ENCODE results near the gene C16orf92.

C16orf92 gene

GRCh38 chr16:30054451-30054850, 31.5 kb downstream of the C16orf92 start:
- no peaks in the 10 kb centered on the region for H3K27me3 ChIP-seq (ENCODE audit: insufficient read depth, low read length, poor library complexity, severe bottlenecking)
- peak overlapping the region; percentile 63; the same call in 1 of the 2 replicates for H2AFZ ChIP-seq (ENCODE audit: low read length)
- H3K9me3 ChIP-seq (ENCODE audit: insufficient read depth, low read depth, low read length) = no peaks in the 10 kb centered on the region
- no peaks in the 10 kb centered on the region for H3K36me3 ChIP-seq (ENCODE audit: insufficient read depth, low read length)
- TF ChIP-seq CTCF (conservative IDR thresholded peaks at IDR 0.05; ENCODE audit: low read length) (no peak), EZH2phosphoT487 (IDR thresholded peaks at IDR 0.05; ENCODE audit: borderline replicate concordance) (no peak)
- peaks cover 20% of the 10 kb centered on the region for H3K4me1 ChIP-seq (ENCODE audit: insufficient read depth, low read length, poor library complexity, severe bottlenecking)
- H3K9ac ChIP-seq (ENCODE audit: low read depth, low read length, poor library complexity, severe bottlenecking) = peak overlapping the region; percentile 9
- H3F3A ChIP-seq (ENCODE audit: low read depth) = no peaks in the 10 kb centered on the region
- H3K9me2 ChIP-seq (replicated peaks; ENCODE audit: low read depth, low read length) = no peaks in the 10 kb centered on the region
- no peaks in the 10 kb centered on the region for H4K20me1 ChIP-seq (ENCODE audit: insufficient read depth, low read length, poor library complexity, severe bottlenecking)
- H3K79me2 ChIP-seq (ENCODE audit: insufficient read depth, low read length) = peaks cover 19% of the 10 kb centered on the region
- peak overlapping the region; percentile 53 for H3K4me3 ChIP-seq (ENCODE audit: low read length, poor library complexity, severe bottlenecking)
- H3K4me2 ChIP-seq (ENCODE audit: low read depth, low read length, poor library complexity, severe bottlenecking) = peak overlapping the region; percentile 68

GRCh38 chr16:30054959-30055553, 32.1 kb downstream of the C16orf92 start:
- Histone ChIP-seq H3K9me3 (ENCODE audit: insufficient read depth, low read depth, low read length) (no peaks in the 10 kb centered on the region), H3K79me2 (ENCODE audit: insufficient read depth, low read length) (peaks cover 19% of the 10 kb centered on the region), H3K9me2 (replicated peaks; ENCODE audit: low read depth, low read length) (no peaks in the 10 kb centered on the region), H3K4me3 (ENCODE audit: low read length, poor library complexity, severe bottlenecking) (peak overlapping the region; percentile 53), H4K20me1 (ENCODE audit: insufficient read depth, low read length, poor library complexity, severe bottlenecking) (no peaks in the 10 kb centered on the region), H3F3A (ENCODE audit: low read depth) (no peaks in the 10 kb centered on the region), H3K4me2 (ENCODE audit: low read depth, low read length, poor library complexity, severe bottlenecking) (peak overlapping the region; percentile 68), H3K9ac (ENCODE audit: low read depth, low read length, poor library complexity, severe bottlenecking) (peak overlapping the region; percentile 53), H3K4me1 (ENCODE audit: insufficient read depth, low read length, poor library complexity, severe bottlenecking) (peaks cover 20% of the 10 kb centered on the region), H3K36me3 (ENCODE audit: insufficient read depth, low read length) (no peaks in the 10 kb centered on the region), H3K27me3 (ENCODE audit: insufficient read depth, low read length, poor library complexity, severe bottlenecking) (no peaks in the 10 kb centered on the region), H2AFZ (ENCODE audit: low read length) (peak overlapping the region; percentile 77)
- TF ChIP-seq CTCF (conservative IDR thresholded peaks at IDR 0.05; ENCODE audit: low read length) (peak; percentile 88), EZH2phosphoT487 (IDR thresholded peaks at IDR 0.05; ENCODE audit: borderline replicate concordance) (no peak)

GRCh38 chr16:30060346-30060745, 37.3 kb downstream of the C16orf92 start:
- peaks cover 20% of the 10 kb centered on the region for H3K79me2 ChIP-seq (ENCODE audit: insufficient read depth, low read length)
- no peak overlapping the region for H3K4me3 ChIP-seq (ENCODE audit: low read length, poor library complexity, severe bottlenecking)
- H3K4me1 ChIP-seq (ENCODE audit: insufficient read depth, low read length, poor library complexity, severe bottlenecking) = peaks cover 19% of the 10 kb centered on the region
- no peaks in the 10 kb centered on the region for H3K36me3 ChIP-seq (ENCODE audit: insufficient read depth, low read length)
- no peak overlapping the region for H3K9ac ChIP-seq (ENCODE audit: low read depth, low read length, poor library complexity, severe bottlenecking)
- H4K20me1 ChIP-seq (ENCODE audit: insufficient read depth, low read length, poor library complexity, severe bottlenecking) = no peaks in the 10 kb centered on the region
- H3K27me3 ChIP-seq (ENCODE audit: insufficient read depth, low read length, poor library complexity, severe bottlenecking) = peaks cover 6% of the 10 kb centered on the region
- no peaks in the 10 kb centered on the region for H3K9me3 ChIP-seq (ENCODE audit: insufficient read depth, low read depth, low read length)
- TF ChIP-seq CTCF (conservative IDR thresholded peaks at IDR 0.05; ENCODE audit: low read length) (no peak), EZH2phosphoT487 (IDR thresholded peaks at IDR 0.05; ENCODE audit: borderline replicate concordance) (no peak)
- H3K9me2 ChIP-seq (replicated peaks; ENCODE audit: low read depth, low read length) = no peaks in the 10 kb centered on the region
- no peaks in the 10 kb centered on the region for H3F3A ChIP-seq (ENCODE audit: low read depth)
- H2AFZ ChIP-seq (ENCODE audit: low read length) = no peak overlapping the region
- H3K4me2 ChIP-seq (ENCODE audit: low read depth, low read length, poor library complexity, severe bottlenecking) = no peak overlapping the region

Measured in Loucy (cell line).